Measurements from ENCODE around the gene TM4SF4.

- TF ChIP-seq CTCF (IDR thresholded peaks at IDR 0.05 in 4 of 5, conservative IDR thresholded peaks at IDR 0.05 in 1 of 5) (no peak), POLR2A (IDR thresholded peaks at IDR 0.05) (no peak)
These were observed 21.2 kb downstream of the TM4SF4 start for GRCh38 chr3:149495581-149496125.

Measured in gastrocnemius medialis (tissue), 4 donors.